SU-DHL-6 (cell line): ENCODE results near the gene ACSS2.

Source experiments
- EZH2phosphoT487 ChIP-seq: fragments of 200-600 bp; sonication (generic), shearing (Covaris generic); conservative IDR thresholded peaks from 2 replicates; pipeline ENCODE4 v1.6.1; 2018; ENCODE audit warnings: mild to moderate bottlenecking, antibody characterized with exemption, low read length, moderate library complexity, mixed read lengths
- TF ChIP-seq, protein P1 (sequence below): fragments of 200-600 bp; sonication (generic); IDR thresholded peaks from one replicate; pipeline ENCODE4 v1.5.1; 2017; ENCODE audit warnings: antibody characterized with exemption, mild to moderate bottlenecking, low read length, moderate library complexity; ENCODE audit not compliant: insufficient read depth, poor library complexity, severe bottlenecking

DNA sequence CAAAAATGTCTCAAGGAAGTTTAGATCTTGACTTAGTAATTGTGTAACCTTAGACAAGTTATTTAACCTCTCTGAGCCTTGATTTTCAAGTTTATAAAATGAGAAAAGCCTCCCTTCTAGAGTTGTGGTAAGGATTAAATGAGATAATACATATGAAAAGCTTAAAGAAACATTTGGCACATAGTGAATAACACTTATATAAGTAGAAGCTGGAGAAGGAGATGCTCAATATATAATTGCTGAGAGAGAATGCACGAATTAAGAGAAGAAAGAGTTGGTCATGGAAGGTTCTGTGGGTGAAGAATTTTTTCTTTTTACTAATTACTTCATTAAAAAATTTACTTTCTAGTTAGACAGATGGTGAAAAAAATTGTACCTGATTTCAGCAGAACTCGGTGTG, 5.3 kb downstream of the ACSS2 start:
- TF ChIP-seq, protein P1, sequence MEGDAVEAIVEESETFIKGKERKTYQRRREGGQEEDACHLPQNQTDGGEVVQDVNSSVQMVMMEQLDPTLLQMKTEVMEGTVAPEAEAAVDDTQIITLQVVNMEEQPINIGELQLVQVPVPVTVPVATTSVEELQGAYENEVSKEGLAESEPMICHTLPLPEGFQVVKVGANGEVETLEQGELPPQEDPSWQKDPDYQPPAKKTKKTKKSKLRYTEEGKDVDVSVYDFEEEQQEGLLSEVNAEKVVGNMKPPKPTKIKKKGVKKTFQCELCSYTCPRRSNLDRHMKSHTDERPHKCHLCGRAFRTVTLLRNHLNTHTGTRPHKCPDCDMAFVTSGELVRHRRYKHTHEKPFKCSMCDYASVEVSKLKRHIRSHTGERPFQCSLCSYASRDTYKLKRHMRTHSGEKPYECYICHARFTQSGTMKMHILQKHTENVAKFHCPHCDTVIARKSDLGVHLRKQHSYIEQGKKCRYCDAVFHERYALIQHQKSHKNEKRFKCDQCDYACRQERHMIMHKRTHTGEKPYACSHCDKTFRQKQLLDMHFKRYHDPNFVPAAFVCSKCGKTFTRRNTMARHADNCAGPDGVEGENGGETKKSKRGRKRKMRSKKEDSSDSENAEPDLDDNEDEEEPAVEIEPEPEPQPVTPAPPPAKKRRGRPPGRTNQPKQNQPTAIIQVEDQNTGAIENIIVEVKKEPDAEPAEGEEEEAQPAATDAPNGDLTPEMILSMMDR, result no peak
- no peak for TF ChIP-seq EZH2phosphoT487
